GOT3 (cell line): ENCODE measurements around the gene SF3A2.

Experiments
- DNase-seq: peaks from one replicate; lab custom pipeline; 2025; ENCODE audit warnings: mixed read lengths; lab: John Stamatoyannopoulos, UW

Gene SF3A2

GRCh38 chr19:2291185-2291751, 54.6 kb downstream of the SF3A2 start:
- DNase-seq = no peak

GRCh38 chr19:2294687-2295335, 58.2 kb downstream of the SF3A2 start:
- no peak for DNase-seq

GRCh38 chr19:2296141-2296540, 59.5 kb downstream of the SF3A2 start:
- no peak for DNase-seq
